GM13977 (cell line): ENCODE measurements around the gene SEPTIN5.
"Not testable (repeated sequence)": the region's sequence is repeated elsewhere in the genome, so short reads cannot be mapped to it uniquely, and the experiment has no call there.

Experiments used
- DNase-seq: peaks from one replicate; pipeline ENCODE4 v3.0.0; 2012; ENCODE audit warnings: low spot score
- in situ Hi-C: fragments of 300-500 bp; cut with MboI; formaldehyde crosslinking; loops from one replicate; pipeline ENCODE4 v1.12.0; 2022; ENCODE audit warnings: low sequenced_read_pairs, low pct_unique_long_range_greater_than_20kb, mixed read lengths, inconsistent platforms; ENCODE audit not compliant: unreplicated experiment
- TF ChIP-seq, protein P1 (sequence below): IDR thresholded peaks from 2 replicates; pipeline ENCODE4 v1.5.1; 2012; ENCODE audit warnings: mild to moderate bottlenecking, control low read depth; ENCODE audit not compliant: insufficient read depth; ENCODE audit errors: extremely low read depth, missing control alignments

The SEPTIN5 gene

DNA sequence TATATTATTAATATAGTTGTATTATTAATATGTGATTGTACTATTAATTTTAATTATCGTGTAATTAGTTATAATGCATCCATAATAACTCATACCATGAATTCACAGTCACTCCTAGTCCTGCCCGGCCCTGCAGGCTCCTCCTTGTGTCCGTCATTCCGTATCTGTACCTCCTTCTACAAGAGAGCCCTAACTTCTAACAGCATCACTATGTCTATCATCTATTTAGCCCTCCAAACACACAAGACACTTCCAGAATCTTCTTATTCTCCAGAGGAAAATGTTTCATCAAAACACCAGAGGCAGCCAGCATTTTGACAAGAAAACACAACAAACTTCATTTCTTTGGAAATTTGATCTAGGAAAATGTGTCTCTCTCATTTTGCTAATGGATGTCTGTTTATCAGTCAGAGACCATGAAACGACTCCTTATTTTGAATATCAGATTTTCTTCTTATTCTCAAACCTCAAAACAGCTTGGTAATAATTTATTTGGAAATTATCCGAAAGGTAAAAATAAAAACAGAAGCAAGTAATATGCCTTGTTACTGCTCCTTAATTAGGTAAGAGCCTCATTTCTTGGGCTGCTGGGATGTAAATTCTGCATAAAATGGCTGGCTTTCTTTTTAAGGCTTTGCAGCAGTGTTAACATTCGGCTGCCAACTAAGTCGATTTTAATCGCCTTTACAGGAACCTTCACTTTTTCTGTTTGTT lies 23.1 kb upstream of the SEPTIN5 start:
- in situ Hi-C loops = no loop called here
- TF ChIP-seq, protein P1, sequence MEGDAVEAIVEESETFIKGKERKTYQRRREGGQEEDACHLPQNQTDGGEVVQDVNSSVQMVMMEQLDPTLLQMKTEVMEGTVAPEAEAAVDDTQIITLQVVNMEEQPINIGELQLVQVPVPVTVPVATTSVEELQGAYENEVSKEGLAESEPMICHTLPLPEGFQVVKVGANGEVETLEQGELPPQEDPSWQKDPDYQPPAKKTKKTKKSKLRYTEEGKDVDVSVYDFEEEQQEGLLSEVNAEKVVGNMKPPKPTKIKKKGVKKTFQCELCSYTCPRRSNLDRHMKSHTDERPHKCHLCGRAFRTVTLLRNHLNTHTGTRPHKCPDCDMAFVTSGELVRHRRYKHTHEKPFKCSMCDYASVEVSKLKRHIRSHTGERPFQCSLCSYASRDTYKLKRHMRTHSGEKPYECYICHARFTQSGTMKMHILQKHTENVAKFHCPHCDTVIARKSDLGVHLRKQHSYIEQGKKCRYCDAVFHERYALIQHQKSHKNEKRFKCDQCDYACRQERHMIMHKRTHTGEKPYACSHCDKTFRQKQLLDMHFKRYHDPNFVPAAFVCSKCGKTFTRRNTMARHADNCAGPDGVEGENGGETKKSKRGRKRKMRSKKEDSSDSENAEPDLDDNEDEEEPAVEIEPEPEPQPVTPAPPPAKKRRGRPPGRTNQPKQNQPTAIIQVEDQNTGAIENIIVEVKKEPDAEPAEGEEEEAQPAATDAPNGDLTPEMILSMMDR = no peak
- DNase-seq = no peak

DNA sequence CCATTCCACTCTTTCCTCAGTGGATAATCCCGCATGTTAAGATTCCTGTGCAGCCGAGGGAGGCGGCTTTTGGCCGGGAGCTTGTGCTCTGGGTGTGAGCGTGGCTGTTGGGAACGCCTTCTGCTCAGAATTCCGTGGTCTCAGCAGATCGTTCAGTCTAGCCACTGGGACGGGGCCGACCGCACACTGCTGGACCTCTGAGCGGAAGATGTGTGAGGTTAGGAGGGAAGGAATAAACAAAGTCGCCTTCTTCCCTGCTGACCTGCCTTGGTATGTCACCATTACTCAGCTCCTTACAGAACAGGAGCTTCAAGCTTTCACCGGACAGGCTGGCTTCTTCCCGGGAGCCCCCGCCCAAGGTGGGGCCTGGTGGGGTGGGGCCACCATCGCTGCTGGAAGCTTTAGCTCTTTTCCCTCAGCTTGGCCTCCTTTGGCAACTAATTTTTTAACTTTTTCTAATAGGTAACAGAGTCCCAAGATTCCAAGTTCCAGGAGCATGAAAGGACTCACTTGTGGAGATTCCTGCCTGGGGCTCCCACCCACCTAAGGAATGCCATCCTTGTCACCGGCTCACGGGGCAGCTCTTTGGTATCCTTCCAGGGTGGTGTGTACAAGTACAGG lies 22.5 kb upstream of the SEPTIN5 start:
- in situ Hi-C loops = no loop called here
- no peak for DNase-seq
- TF ChIP-seq, protein P1 = no peak

- in situ Hi-C loops = no loop called here
- TF ChIP-seq, protein P1 = no peak
- no peak for DNase-seq
These were observed 20.7 kb upstream of the SEPTIN5 start for GRCh38 chr22:19693581-19693980.

GRCh38 chr22:19693981-19694670 lies 20.2 kb upstream of the SEPTIN5 start:
- in situ Hi-C loops = no loop called here
- TF ChIP-seq, protein P1 = no peak
- DNase-seq = no peak

DNA sequence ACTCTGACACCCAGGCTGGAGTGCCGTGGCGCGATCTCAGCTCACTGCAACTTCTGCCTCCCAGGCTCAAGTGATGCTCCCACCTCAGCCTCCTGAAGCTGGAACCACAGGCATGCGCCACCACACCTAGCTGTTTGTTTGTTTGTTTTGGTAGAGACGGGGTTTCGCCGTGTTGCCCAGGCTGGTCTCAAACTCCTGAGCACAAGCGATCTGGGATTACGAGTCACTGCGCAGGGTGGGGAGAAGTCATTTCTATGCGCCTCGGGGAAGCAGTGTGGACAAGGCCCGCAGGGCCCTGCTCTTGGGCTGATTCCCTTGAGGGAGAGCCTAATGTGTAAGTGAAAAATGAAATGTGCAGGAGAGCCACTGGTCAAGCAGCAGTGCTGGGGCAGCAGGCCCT lies 19.6 kb upstream of the SEPTIN5 start:
- no peak for DNase-seq
- in situ Hi-C loops = no loop called here
- TF ChIP-seq, protein P1 = no peak

GRCh38 chr22:19696504-19697276 lies 17.6 kb upstream of the SEPTIN5 start:
- in situ Hi-C loops = no loop called here
- TF ChIP-seq, protein P1 = no peak
- DNase-seq = no peak

DNA sequence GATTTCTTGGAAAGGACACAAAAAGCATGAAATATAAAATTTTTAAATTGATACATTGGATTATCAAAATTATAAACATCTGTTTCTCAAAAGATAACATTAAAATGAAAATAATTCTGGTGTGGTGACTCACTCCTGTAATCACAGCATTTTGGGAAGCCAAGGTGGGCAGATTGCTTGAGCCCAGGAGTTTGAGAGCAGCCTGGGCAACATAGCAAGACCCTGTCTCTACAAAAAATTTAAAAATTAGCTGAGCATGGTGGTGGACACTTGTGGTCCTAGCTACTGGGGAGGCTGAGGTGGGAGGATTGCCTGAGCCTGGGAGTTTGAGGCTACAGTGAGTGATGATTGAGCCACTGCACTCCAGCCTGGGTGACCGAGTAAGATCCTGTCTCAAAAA lies 16.4 kb upstream of the SEPTIN5 start:
- DNase-seq, in situ Hi-C loops: not testable (repeated sequence)
